Left hindlimb (tissue), 1 donor: ENCODE data around the gene NRG3.
"Not testable (repeated sequence)": the region's sequence is repeated elsewhere in the genome, so short reads cannot be mapped to it uniquely, and the experiment has no call there.

ENCODE experiments used
- DNase-seq: peaks from one replicate; pipeline ENCODE4 v3.0.0-alpha.2; 2018

NRG3 gene

GRCh38 chr10:81963606-81964005, 88.6 kb downstream of the NRG3 start:
- DNase-seq, result no peak

GRCh38 chr10:81967716-81968115, 92.7 kb downstream of the NRG3 start:
- no peak for DNase-seq

GRCh38 chr10:81969136-81969535, 94.1 kb downstream of the NRG3 start:
- DNase-seq, result no peak

GRCh38 chr10:81978238-81978637, 103.2 kb downstream of the NRG3 start:
- no peak for DNase-seq

- DNase-seq, result no peak
Observed at GRCh38 chr10:81981724-81982123, 106.7 kb downstream of the NRG3 start.

- DNase-seq, result no peak
Observed at GRCh38 chr10:81984428-81984827, 109.4 kb downstream of the NRG3 start.

GRCh38 chr10:81995254-81995653, 120.3 kb downstream of the NRG3 start:
- DNase-seq, result no peak

GRCh38 chr10:81996927-81997326, 121.9 kb downstream of the NRG3 start:
- no peak for DNase-seq

- no peak for DNase-seq
Observed at GRCh38 chr10:82020999-82021398, 146.0 kb downstream of the NRG3 start.

- DNase-seq, result no peak
Observed at GRCh38 chr10:82027711-82028110, 152.7 kb downstream of the NRG3 start.

GRCh38 chr10:82037076-82037475, 162.1 kb downstream of the NRG3 start:
- DNase-seq, result no peak

- no peak for DNase-seq
Observed at GRCh38 chr10:82038587-82038986, 163.6 kb downstream of the NRG3 start.

- DNase-seq, result no peak
Observed at GRCh38 chr10:82040336-82040735, 165.3 kb downstream of the NRG3 start.

- no peak for DNase-seq
Observed at GRCh38 chr10:82041018-82041417, 166.0 kb downstream of the NRG3 start.

- no peak for DNase-seq
Observed at GRCh38 chr10:82056391-82056790, 181.4 kb downstream of the NRG3 start.

- not testable (repeated sequence) for DNase-seq
Observed at GRCh38 chr10:82067192-82067591, 192.2 kb downstream of the NRG3 start.

GRCh38 chr10:82068501-82068900, 193.5 kb downstream of the NRG3 start:
- DNase-seq, result no peak

- no peak for DNase-seq
Observed at GRCh38 chr10:82071231-82071630, 196.2 kb downstream of the NRG3 start.

- DNase-seq, result no peak
Observed at GRCh38 chr10:82072124-82072523, 197.1 kb downstream of the NRG3 start.

GRCh38 chr10:82075605-82076004, 200.6 kb downstream of the NRG3 start:
- DNase-seq, result no peak

GRCh38 chr10:82084496-82084895, 209.5 kb downstream of the NRG3 start:
- no peak for DNase-seq

GRCh38 chr10:82084904-82085303, 209.9 kb downstream of the NRG3 start:
- no peak for DNase-seq

GRCh38 chr10:82089327-82089726, 214.3 kb downstream of the NRG3 start:
- DNase-seq, result no peak

- DNase-seq, result no peak
Observed at GRCh38 chr10:82091413-82091812, 216.4 kb downstream of the NRG3 start.

GRCh38 chr10:82092111-82092510, 217.1 kb downstream of the NRG3 start:
- no peak for DNase-seq

GRCh38 chr10:82124713-82125112, 249.7 kb downstream of the NRG3 start:
- DNase-seq, result no peak
